ENCODE data around the gene ZNF697.
"Not testable (repeated sequence)": the region's sequence is repeated elsewhere in the genome, so short reads cannot be mapped to it uniquely, and the experiment has no call there.

Gene ZNF697

DNA sequence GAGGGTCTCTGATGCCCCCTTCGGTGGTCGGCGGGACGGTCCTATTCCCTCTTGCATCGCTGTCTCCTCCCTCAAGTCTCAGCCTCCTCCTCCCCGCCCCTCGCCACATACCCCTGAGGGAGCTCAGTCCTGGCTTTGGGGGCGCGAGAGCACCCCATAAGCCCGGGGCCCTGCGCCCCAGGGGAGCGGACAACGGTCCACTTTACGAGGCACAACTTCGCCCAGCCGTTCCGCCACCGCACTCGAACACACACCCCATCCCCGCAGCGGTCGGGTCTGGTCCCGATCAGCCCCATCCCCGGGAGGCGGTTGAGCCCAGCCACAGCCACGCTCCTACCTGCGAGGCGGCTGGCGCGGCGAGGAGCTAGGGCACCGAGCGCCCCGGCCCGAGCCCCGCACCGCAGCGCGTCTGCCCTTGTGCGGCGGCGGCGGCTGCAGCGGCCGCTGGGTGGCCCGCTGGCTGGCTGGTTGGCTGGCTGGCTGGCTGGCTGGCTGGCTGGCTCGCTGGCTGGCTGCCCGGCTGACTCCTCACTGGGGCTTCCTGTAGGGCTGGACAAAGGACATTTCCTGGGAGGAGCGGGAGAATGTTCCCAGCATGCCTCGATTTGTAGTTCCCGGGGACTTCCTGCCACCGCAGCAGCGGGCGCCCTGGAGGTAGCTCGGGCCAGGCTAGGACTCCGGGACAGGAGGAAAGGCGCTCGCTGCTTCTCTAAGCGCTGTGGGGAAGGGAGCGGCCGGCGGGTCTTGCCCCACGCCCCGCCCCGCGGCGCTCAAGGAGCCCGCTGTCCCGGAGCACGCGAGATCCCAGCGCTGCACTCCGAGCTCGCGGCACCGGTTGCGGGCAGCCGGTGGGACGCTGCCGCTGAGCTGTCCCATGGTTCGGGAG lies at the start of gene ZNF697:
ZNF697 (minus strand) TSS at position 533 of the 886 bp plus-strand sequence. CDS start 22,166 bp downstream, outside the sequence.
- DNase-seq, result peak; percentile 36

DNA sequence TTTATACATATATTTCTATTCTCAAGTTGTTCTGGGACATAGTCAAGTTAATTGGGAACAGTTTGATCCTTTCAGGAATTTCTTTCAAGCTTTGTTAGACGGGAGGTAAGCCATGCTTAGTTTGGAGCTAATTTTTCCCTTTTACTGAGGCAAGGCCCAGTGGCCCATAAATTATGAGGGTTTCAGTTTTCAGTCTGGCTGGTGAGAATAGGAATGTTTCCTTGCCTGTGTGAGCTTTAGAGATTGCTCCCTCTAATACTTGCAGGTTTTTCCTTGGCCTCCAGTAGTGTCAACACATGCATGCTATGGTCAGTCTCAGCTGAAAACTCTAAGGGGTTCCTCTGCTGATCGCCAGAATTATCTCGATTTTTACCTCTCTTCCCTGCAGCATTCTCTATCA lies 49.5 kb upstream of the ZNF697 start:
- DNase-seq, result no peak

DNA sequence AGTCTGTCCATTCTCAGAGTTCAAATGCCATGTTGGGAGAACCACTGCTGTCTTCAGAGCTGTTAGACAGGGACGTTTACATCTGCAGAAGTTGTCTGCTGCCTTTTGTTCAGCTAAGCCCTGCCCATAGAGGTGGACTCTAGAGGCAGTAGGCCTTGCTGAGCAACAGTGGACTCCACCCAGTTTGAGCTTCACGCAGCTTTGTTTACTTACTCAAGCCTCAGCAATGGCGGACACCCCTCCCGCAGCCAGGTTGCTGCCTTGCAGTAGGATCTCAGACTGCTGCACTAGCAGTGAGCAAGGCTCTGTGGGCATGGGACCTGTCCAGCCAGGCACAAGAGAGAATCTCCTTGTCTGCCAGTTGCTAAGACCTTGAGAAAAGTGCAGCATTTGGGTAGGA lies 48.8 kb upstream of the ZNF697 start:
- DNase-seq, result not testable (repeated sequence)

DNA sequence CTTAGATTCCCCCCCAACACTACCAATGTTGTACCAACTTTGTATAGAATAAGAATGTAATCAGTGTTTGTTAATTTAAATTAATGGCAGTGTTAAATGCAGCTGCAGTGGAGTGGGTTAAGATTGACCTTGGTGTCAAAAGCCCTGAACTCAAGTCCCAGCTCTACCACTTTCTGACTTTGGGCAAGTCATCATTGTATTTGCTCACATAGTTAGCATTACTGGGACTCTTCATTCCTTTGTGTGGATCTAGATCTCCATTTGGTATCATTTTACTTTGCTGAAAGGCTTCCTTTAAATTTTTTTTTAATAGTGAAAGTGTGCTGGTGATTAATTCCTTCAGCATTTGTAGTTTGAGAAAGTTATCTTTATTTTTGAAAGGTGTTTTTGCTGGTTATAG lies 41.4 kb upstream of the ZNF697 start:
- DNase-seq, result no peak

DNA sequence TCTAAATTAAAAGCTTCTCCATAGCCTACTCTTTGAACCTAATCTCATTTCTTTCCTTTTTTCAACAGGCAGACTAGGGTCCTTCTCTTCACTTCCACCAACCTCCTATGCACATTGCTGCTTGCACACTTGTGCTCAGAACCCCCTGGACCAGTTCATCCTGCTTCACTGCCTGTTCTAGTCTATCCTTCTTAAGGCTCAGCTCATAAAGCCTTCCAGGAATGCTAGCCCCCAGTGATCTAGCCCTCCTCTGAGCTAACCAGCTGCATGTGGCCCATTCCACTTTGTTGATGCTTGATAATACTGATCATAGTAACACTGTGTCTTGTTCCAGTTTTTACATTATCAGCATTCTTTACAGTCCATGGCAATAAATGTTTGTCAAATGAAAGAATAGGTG lies 40.7 kb upstream of the ZNF697 start:
- DNase-seq, result no peak

DNA sequence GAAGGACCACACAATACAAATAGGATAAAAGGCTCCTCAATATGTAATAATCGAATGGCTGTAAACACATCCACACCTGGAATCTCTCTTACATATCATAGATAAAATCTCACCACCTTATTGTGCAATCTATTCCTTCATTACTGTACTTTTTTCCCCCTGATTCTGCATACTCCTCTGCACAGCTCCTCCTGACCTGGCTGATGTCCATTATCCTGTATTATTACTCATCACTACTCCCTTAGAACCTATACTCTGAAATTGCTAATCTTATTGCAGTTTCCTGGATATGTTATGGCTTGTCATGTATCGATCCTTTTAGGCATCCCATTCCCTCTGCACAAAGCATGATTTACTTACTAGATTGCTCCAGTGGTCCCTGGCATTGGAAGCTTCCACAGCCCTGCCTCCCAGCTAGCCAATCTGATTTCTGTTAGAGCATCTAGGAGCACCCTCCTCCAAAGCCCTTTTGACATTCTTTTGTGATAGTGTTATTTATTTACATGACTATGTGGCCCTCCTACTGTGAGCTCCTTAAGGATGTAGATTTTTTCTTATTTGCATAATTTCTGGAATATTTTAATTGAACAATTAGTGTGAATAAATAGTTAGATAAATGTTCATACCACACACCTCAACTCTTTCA lies 39.5 kb upstream of the ZNF697 start:
- no peak for DNase-seq

DNA sequence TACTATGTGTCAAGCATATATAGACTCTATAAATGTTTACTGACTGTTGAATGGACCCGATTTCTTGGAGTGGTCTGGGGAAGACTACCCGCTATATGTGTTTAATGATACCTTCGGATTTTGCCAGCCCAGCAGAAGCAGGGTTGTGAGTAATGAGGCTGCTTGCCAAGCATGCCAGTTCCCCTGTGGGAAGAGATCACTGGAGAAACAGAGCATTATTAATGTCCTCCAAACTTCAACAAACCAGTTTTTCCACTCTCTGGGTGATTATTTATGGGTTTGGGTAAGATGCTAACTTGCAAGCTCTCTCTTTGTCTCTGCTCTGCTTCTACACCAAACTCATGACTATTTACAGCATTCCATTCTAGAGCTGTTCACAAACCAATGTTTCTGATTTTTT lies 38.6 kb upstream of the ZNF697 start:
- DNase-seq, result no peak

DNA sequence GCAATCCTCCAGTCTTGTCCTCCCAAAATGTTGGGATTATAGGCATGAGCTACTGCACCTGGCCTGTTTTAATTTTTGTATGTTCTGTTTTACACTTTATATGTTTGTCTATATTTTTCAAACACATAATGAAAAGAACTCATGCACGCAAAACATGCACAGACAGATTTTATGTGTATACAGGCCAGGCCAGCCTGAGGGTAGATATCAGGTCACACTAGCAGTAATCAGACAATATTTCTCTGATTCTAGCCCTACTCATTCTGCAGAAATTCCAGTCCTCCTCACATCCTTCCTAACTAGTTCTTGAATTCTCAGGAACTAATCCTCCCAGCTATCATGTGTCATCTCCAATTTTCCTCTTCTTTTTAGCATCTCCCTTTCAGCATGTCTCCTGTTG lies 35.8 kb upstream of the ZNF697 start:
- DNase-seq, result no peak

DNA sequence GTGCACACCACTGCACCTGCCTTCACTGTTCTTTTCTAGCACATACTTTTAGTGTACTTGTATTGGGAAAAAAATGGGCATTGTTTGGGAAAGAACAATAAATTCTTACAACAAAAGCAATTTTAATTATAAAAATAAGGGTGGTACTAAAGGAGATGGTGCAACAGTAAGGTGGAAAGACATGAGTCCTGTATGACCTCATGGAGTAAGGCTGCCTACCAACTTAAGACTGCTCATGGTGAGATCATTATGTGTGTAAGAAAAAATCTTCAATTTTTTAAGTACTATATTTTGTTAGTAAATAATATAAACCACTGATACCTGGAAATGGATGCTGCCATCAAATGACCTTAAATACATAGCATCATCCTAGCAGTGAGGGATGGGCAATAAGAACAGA lies 34.1 kb upstream of the ZNF697 start:
- DNase-seq, result no peak

DNA sequence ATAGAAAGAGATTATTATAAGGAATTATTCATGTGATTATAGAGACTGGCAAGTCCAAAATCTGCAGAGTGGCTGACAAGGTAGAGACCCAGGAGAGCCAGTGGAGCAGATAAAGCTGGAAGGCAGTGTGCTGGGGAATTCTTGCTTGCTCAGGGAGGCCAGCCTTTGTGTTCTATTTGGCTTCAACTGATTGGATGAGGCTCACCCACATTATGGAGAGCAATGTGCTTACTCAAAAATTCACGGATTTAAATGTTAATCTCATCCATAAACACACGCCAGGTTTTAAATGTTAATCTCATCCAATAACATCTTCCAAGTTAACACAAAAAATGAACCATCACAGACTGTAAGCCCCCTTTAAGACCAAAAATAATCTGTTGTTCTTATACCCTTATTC lies 33.5 kb upstream of the ZNF697 start:
- DNase-seq, result no peak

DNA sequence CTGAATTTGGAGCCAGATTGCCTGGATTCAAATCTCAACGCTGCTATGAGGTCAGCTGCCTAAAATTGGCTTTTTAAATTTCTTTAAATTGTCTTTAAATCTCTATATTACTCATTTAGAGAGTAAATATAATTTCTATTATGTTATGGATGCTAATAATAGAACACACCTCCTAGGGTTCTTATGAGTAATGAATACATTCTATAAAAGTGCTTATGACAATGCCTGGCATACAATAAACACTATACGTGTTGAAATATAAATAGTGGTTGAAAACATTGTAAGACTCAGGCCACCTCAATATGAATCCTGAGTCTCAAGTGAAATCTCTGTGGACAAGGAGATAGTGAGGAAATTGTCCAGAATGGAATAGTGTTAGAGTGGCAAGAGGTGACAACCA lies 32.7 kb upstream of the ZNF697 start:
- DNase-seq, result no peak

DNA sequence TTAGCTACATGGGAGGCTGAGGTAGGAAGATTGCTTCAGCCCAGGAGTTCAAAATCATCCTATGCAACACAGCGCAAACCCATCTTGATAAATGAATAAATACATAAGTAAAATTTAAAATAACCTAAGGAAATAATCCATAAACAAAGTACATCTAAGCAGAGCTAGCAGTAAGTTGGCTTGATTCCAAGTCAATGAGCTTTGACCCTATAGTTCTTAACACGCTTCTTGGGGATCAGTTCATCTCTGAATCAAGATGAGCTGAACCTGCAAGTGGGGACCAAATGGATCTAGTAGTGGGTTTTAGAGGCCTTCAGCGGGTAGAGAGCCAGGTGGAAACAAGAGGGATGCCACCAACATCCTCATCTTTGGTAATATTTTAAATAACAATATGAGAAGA lies 32.1 kb upstream of the ZNF697 start:
- no peak for DNase-seq

DNA sequence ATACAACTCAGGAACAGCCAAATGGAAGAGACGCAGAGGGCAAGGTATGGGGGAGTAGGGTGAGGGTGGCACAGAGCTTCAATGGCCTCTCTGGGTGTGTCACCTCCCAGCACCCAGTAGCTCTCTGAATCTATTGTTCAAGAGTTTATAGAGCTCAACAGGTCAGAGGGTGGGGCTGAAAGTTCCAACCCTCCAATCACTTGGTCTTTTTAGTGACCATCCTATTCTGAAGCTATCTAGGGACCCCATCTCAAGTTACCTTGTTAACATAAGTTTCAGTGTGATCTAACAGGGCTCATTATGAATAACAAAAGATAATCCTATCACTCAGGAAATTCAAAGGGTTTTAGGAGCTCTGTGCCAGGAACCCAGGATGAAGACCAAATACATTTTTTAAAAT lies 31.2 kb upstream of the ZNF697 start:
- no peak for DNase-seq

DNA sequence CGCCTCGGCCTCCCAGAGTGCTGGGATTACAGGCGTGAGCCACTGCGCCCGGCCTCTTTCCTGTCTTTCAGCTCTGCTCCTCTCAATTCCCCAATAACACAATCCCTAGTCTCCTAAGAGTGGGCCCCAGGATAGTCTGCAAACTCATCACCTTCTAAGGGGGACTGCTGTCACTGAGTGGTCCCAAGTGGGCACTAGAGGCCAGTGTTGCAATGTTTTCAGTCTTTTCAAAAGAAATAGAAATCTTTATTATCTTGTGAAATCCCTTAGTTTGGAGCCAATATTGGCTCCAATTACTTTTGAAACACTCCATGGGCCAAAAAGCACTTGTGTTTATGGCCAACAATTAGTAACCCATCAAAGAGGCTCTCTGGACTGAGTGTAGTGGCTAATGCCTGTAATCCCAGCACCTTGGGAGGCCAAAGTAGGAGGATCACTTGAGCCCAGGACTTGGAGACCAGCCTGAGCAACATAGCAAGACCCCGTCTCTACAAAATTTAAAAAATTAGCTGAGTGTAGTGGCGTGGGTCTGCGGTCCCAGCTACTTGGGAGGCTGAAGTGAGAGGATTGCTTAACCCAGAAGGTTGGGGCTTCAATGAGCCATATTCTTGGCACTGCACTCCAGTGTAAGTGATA lies 28.6 kb upstream of the ZNF697 start:
- no peak for DNase-seq

DNA sequence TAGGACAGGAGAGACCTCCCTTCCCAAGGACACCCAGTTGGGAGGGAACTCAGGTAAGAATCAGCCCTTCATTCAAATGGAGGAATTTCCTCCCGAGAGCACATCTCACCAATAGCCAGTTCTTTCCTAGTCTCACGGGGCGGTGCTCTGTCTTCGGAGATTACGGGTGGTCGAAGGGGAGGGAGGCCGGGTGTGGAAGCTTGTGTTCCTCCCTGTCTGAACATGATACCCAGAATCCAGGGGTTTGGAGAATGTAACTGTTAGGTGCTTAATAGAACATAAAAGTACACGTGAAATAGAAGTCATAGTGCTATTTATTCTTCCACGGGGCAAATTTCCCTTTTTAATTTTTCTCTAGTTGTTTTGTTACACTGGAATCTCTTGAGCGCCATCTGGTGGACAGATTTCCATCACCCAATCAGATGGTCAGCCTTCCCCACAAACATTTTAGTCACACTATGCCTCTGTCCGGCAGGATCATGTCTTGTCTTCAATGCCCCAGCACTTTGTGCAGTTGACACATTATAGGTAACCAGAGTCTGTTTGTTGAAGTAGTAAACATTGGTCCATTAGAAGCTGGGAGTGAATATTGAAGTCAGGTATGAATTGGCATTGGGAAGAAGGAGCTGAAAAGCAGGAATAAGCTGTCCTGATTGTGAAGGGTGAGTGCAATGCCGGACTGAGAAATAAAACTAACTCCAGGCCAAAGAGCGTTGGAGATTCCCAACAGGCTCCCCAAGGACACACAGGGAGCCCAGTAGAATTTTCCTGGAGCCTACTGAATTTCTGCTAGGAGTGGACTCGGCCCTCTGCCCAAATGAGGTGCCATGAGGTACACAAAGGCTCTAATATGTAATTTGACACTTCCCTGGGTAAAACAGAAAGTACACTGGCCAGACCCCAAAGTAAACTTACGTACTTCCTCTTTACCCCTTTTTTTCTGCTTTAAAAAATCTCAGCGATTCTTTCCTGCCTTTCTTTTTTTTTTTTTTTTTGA lies 27.6 kb upstream of the ZNF697 start:
- DNase-seq, result peak; percentile 62

DNA sequence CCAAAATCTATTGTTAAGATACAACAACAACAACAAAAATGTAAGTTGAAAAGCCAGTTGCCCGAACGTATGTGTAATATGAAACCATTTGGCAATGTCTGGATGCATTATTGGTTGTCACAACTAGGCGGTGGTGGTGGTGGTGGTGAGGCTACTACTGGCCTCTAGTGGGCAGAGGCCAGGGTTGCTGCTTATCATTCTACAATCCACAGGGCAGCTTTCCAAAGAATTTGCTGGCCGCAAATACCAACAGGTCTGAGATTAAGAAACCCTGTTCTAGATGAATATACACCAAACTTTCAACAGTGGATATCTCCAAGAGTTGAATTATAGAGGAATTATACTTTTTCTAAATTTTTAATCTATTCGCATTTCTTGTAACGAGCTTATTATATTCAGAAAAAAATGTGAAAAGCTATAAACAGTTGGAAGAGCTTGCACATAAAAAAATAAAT lies 26.8 kb upstream of the ZNF697 start:
- peak; percentile 39 for DNase-seq

DNA sequence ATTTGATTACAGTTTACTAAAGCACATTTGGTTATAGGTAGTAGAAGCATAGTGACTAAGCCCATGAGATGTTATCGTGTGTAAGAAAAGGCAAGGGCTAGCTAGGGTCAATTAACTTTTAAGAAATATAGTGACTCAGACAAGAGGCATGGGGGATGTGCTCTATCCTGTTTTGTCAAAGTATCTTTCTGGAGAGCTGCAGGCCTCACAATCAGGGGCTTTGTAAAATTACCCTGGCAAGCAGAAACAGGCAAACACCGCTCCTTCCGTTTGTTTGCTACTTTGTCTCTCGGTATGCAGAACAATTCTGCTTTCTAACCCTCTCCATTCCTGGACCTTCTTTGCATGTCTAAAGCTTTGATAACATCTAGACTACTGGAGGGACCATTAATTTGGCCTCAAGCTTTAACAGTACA lies 26.1 kb upstream of the ZNF697 start:
- no peak for DNase-seq

DNA sequence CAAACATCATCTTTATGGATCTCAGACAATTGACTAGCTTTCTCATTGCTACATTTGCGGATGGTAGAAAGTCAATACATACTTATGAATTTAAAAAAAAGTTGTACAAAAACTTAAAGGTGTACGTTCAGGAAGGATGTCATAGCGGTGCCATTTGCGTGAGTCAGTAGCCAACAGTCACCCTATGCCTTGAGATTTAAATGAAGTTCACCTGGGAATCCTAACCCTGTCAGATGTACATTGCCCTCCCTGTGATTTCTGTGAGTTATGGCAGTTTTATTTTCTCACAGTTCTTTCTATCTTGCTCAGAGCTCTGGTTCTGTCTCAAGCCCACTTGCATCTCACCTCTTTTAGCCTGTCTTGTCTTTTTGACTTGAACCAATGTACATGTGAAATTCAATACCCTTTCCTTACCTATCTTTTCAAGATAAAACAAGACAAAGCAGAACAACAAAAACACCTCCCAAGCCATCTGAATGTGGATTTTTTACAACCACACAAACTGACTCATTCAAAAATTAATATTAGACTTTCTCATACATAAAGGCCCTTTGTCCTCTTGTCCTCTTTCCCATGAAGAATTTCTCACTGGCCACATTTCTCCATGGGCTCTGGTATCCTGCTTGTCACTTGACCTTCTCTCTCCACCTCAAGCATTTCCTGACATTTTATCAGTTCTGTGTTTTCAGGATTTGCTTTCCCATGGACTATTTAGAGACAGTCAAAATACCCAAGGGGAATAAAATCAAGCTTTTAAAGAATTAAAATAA lies 25.3 kb upstream of the ZNF697 start:
- DNase-seq, result no peak

DNA sequence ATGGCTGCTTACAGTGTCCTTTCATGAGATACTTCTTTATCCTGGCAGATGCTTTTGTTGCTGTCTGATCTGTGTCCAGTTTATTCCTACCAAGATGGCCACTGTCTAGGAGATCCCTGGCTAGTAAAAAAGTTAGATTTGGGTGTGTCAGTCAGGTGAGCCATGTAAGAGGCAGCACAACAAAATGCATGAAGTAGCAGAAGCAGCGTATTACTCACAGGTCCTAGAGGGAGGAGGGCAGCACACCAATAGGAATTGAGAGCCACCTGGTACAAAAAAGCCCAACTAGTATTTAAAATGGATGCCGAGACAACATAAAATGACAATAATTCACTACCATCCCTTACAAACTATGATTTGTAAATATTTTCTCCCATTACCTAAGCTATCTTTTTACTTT lies 22.8 kb upstream of the ZNF697 start:
- no peak for DNase-seq

DNA sequence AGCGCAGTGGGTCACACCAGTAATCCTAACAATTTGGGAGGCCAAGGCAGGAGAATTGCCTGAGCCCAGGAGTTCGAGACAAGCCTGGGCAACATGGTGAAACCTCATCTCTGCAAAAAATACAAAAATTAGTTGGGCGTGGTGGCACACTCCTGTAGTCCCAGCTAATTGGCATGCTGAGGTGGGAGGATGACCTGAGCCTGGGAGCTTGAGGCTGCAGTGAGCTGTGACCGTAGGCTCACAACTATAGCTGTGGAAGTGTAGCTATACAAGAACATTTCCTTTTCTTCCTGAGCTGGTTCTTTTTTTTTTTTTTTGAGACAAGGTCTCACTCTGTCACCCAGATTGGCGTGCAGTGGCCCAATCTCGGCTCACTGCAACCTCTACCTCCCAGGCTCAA lies 19.1 kb upstream of the ZNF697 start:
- DNase-seq, result no peak

DNA sequence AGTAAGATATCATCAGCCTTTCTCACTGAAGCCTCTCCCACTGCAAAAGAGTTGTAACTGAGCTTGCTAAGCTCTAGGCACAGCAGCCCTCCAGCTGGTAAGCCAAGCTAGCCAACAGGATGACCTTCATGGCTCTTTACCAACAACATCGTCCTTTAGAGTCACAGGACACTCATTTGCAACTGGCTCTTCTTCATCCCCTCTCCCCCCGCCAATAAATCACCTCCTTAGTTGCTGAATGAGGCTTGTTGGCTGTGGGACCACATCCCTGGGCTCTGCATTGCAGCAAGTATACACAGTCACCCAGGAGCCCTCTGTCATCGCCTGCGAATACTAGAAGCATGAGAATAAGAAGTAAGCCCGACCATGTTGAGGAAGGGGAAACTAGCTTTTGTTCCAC lies 16.0 kb upstream of the ZNF697 start:
- no peak for DNase-seq

DNA sequence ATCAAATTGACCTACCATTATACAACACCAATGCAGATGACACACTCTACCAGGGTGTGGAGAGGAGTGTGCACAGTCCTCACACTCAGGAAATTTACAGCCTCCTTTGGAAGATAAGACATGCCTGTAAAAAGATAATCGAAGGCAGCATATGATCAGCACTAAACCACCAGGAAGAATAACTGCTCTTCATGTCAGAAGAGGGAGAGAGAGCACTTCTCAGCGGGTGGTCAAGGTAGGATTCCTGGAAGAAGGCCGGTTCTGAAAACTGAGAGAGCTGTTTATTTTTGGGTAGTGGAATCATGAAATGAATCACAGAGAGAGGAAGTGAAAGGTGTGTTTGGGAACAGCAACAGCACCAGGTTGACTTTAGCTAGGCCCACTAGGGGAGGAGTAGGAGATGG lies 14.0 kb upstream of the ZNF697 start:
- no peak for DNase-seq
